Measurements from ENCODE around the gene NYAP1.
"Not testable (repeated sequence)": the region's sequence is repeated elsewhere in the genome, so short reads cannot be mapped to it uniquely, and the experiment has no call there.

Gene NYAP1

GRCh38 chr7:100513212-100513810 lies 29.6 kb downstream of the NYAP1 start:
- DNase-seq (ENCODE audit: low read depth in 2 of 2): no peak

- no peak for DNase-seq (ENCODE audit: low read depth in 2 of 2)
Measured at GRCh38 chr7:100515072-100515532, 31.4 kb downstream of the NYAP1 start.

- DNase-seq (ENCODE audit: low read depth in 2 of 2): peak; percentile 8 to 11
Measured at GRCh38 chr7:100516135-100516812, 32.5 kb downstream of the NYAP1 start.

GRCh38 chr7:100517305-100517704 lies 33.6 kb downstream of the NYAP1 start:
- no peak for DNase-seq (ENCODE audit: low read depth in 2 of 2)

GRCh38 chr7:100519580-100519979 lies 35.9 kb downstream of the NYAP1 start:
- DNase-seq (ENCODE audit: low read depth in 2 of 2): no peak

GRCh38 chr7:100520138-100520537 lies 36.4 kb downstream of the NYAP1 start:
- no peak for DNase-seq (ENCODE audit: low read depth in 2 of 2)

GRCh38 chr7:100521076-100521475 lies 37.3 kb downstream of the NYAP1 start:
- DNase-seq (ENCODE audit: low read depth in 2 of 2): no peak

- DNase-seq (ENCODE audit: low read depth in 2 of 2): not testable (repeated sequence)
Measured at GRCh38 chr7:100521909-100522593, 38.3 kb downstream of the NYAP1 start.

GRCh38 chr7:100523192-100523591 lies 39.5 kb downstream of the NYAP1 start:
- DNase-seq (ENCODE audit: low read depth in 2 of 2): not testable (repeated sequence)

GRCh38 chr7:100528108-100528866 lies 44.6 kb downstream of the NYAP1 start:
- DNase-seq (ENCODE audit: low read depth in 2 of 2): not testable (repeated sequence)

GRCh38 chr7:100532165-100533022 lies 48.7 kb downstream of the NYAP1 start:
- no peak for DNase-seq (ENCODE audit: low read depth in 2 of 2)

- DNase-seq (ENCODE audit: low read depth in 2 of 2): not testable (repeated sequence)
Measured at GRCh38 chr7:100535982-100536381, 52.3 kb downstream of the NYAP1 start.

GRCh38 chr7:100536695-100537094 lies 53.0 kb downstream of the NYAP1 start:
- DNase-seq (ENCODE audit: low read depth in 2 of 2): not testable (repeated sequence)

GRCh38 chr7:100538348-100538653 lies 54.6 kb downstream of the NYAP1 start:
- no peak for DNase-seq (ENCODE audit: low read depth in 2 of 2)

- peak; percentile 100 for DNase-seq (ENCODE audit: low read depth in 2 of 2)
Measured at GRCh38 chr7:100538654-100539435, 55.1 kb downstream of the NYAP1 start, which contains the start of gene AGFG2. Gene AGFG2 (plus strand): TSS chr7:100539203. CDS start chr7:100539347, 144 bp downstream.

GRCh38 chr7:100539436-100540006 lies 55.8 kb downstream of the NYAP1 start:
- no peak for DNase-seq (ENCODE audit: low read depth in 2 of 2)

- DNase-seq (ENCODE audit: low read depth in 2 of 2): no peak
Measured at GRCh38 chr7:100540073-100540723, 56.5 kb downstream of the NYAP1 start.

GRCh38 chr7:100541309-100541708 lies 57.6 kb downstream of the NYAP1 start:
- DNase-seq (ENCODE audit: low read depth in 2 of 2): not testable (repeated sequence)

- DNase-seq (ENCODE audit: low read depth in 2 of 2): no peak
Measured at GRCh38 chr7:100543586-100543985, 59.9 kb downstream of the NYAP1 start.
